HepG2 (cell line): ENCODE measurements around the gene SLC1A2. TPM values are rescaled to one million over a fixed set of nuclear protein-coding genes. Genes with fewer than 3 reads are reported as not detected.

Experiments used
- ARNT2 ChIP-seq: sonication (generic); formaldehyde crosslinking; IDR thresholded peaks from 2 replicates; pipeline ENCODE4 v1.8.0; 2022; ENCODE audit warnings: mild to moderate bottlenecking, low read depth, missing genetic modification reagents, moderate library complexity
- CBX1 ChIP-seq: IDR thresholded peaks from one replicate; pipeline ENCODE4 v1.6.1; 2016; ENCODE audit warnings: antibody characterized with exemption, low read depth
- CEBPG ChIP-seq: IDR thresholded peaks from 2 replicates; pipeline ENCODE4 v1.6.1; 2016
- GTF2F1 ChIP-seq: fragments of 150-350 bp; IDR thresholded peaks from 2 replicates; pipeline ENCODE4 v1.6.1; 2014; ENCODE audit warnings: low read length
- MBNL3 ChIP-seq: fragments of 250-450 bp; sonication (Bioruptor Pico); conservative IDR thresholded peaks from 2 replicates; pipeline ENCODE4 v1.8.0; 2022; ENCODE audit warnings: mild to moderate bottlenecking, inconsistent platforms
- NKX3-1 ChIP-seq: sonication (generic); formaldehyde crosslinking; IDR thresholded peaks from 2 replicates; pipeline ENCODE4 v1.5.0; 2020; ENCODE audit warnings: missing genetic modification reagents
- ZFX ChIP-seq: sonication (generic); formaldehyde crosslinking; IDR thresholded peaks from 2 replicates; pipeline ENCODE4 v1.4.0; 2020; ENCODE audit warnings: mild to moderate bottlenecking, low read depth, missing genetic modification reagents, moderate library complexity
- ZFYVE20 ChIP-seq: sonication (generic); formaldehyde crosslinking; IDR thresholded peaks from 2 replicates; pipeline ENCODE4 v1.8.0; 2023; ENCODE audit warnings: low read depth, mild to moderate bottlenecking, moderate library complexity, missing genetic modification reagents, borderline replicate concordance
- ZKSCAN1 ChIP-seq: fragments of 150-350 bp; IDR thresholded peaks from 2 replicates; pipeline ENCODE4 v1.6.1; 2014; ENCODE audit warnings: low read length
- ZNF335 ChIP-seq: sonication (generic); formaldehyde crosslinking; IDR thresholded peaks from 2 replicates; pipeline ENCODE4 v1.4.0; 2020; ENCODE audit warnings: missing genetic modification reagents
- ZNF556 ChIP-seq: sonication (generic); formaldehyde crosslinking; IDR thresholded peaks from 2 replicates; pipeline ENCODE4 v1.4.0; 2020; ENCODE audit warnings: mild to moderate bottlenecking, missing genetic modification reagents, borderline replicate concordance
- ZNF775 ChIP-seq: sonication (generic); formaldehyde crosslinking; IDR thresholded peaks from 2 replicates; pipeline ENCODE4 v1.4.0; 2020; ENCODE audit warnings: missing genetic modification reagents, mild to moderate bottlenecking, moderate library complexity, borderline replicate concordance
- ZNF781 ChIP-seq: sonication (generic); formaldehyde crosslinking; IDR thresholded peaks from 2 replicates; pipeline ENCODE4 v1.5.1; 2020; ENCODE audit warnings: borderline replicate concordance, mild to moderate bottlenecking, missing genetic modification reagents; ENCODE audit errors: not compliant biosample characterization
- polyA plus RNA-seq, 8 experiments: library from polyadenylated mRNA; depleted of rRNA in 3 of 8; stranded (reverse) in 7 of 8; unstranded in 1 of 8; fragments of >200 nt; fragmentation: Illumina TruSeq in 4 of 8; extraction: Trizol in 4 of 8; gene quantifications; 2 replicates each; pipeline versions ENCODE4 v1.2.1 to v1.2.3, GENCODE V29; 2011 to 2016; ENCODE audit warnings: low read depth in 4 of 8, missing spikeins in 1 of 8, mixed read lengths in 1 of 8; ENCODE audit not compliant: insufficient read depth in 1 of 8
- total RNA-seq, 5 experiments: library from RNA; depleted of rRNA; stranded (reverse); fragments of >200 nt; fragmentation: Illumina TruSeq; extraction: Trizol; gene quantifications; 2 replicates each; pipeline ENCODE4 v1.2.3, GENCODE V29; 2016; ENCODE audit warnings: low read depth in 1 of 5
- TF ChIP-seq, protein P1 (sequence below): sonication (generic); formaldehyde crosslinking; IDR thresholded peaks from 2 replicates; pipeline ENCODE4 v1.8.0; 2022; ENCODE audit warnings: mild to moderate bottlenecking, missing genetic modification reagents
- TF ChIP-seq, protein P2 (sequence below): sonication (generic); formaldehyde crosslinking; IDR thresholded peaks from 2 replicates; pipeline ENCODE4 v1.5.0; 2020; ENCODE audit warnings: mild to moderate bottlenecking, missing genetic modification reagents
- TF ChIP-seq, protein P3 (sequence below): sonication (generic); formaldehyde crosslinking; IDR thresholded peaks from 2 replicates; pipeline ENCODE4 v1.4.0; 2020; ENCODE audit warnings: missing genetic modification reagents, borderline replicate concordance
- TF ChIP-seq, protein P4 (sequence below): IDR thresholded peaks from 2 replicates; pipeline ENCODE4 v1.6.1; 2016; ENCODE audit warnings: missing genetic modification reagents, missing compliant biosample characterization

Gene SLC1A2
- total and polyA plus RNA-seq, 2 of the 13 experiments (the other 11 are each of a cell fraction or from before 2014, with no cell fraction given), result 23.2 to 43.2 TPM

DNA sequence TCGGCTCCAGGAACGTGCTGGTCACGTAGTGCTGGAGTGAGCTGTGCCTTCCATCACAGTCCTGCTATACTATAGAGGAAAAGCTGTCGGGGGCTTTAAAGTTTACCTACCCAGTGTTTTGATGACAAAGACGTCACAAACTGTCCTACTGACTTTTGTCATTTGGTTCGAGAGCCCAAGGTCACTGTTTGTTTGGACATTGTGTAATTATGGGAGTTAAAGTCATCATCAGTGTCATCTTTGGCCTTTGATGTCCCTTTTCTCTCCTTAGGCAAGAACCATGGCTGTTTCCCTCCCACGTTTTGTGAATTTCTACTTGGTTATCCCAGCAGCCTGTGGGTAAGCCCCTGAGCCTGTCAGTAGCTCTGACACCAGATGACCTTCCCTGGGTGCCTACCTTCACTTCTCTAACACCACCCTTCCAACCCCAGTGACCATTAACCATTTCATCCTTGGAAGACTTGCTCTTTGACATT, 59.3 kb downstream of the SLC1A2 start (continued):
- TF ChIP-seq, protein P1, sequence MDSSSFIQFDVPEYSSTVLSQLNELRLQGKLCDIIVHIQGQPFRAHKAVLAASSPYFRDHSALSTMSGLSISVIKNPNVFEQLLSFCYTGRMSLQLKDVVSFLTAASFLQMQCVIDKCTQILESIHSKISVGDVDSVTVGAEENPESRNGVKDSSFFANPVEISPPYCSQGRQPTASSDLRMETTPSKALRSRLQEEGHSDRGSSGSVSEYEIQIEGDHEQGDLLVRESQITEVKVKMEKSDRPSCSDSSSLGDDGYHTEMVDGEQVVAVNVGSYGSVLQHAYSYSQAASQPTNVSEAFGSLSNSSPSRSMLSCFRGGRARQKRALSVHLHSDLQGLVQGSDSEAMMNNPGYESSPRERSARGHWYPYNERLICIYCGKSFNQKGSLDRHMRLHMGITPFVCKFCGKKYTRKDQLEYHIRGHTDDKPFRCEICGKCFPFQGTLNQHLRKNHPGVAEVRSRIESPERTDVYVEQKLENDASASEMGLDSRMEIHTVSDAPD, result no peak; the same call in 1 of the 2 replicates
- peak; percentile 79 for TF ChIP-seq ZNF781 (CRISPR knock-in tag)
- no peak for TF ChIP-seq ZFYVE20 (CRISPR knock-in tag)
- TF ChIP-seq, protein P2, sequence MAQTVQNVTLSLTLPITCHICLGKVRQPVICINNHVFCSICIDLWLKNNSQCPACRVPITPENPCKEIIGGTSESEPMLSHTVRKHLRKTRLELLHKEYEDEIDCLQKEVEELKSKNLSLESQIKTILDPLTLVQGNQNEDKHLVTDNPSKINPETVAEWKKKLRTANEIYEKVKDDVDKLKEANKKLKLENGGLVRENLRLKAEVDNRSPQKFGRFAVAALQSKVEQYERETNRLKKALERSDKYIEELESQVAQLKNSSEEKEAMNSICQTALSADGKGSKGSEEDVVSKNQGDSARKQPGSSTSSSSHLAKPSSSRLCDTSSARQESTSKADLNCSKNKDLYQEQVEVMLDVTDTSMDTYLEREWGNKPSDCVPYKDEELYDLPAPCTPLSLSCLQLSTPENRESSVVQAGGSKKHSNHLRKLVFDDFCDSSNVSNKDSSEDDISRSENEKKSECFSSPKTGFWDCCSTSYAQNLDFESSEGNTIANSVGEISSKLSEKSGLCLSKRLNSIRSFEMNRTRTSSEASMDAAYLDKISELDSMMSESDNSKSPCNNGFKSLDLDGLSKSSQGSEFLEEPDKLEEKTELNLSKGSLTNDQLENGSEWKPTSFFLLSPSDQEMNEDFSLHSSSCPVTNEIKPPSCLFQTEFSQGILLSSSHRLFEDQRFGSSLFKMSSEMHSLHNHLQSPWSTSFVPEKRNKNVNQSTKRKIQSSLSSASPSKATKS, result 0 out of 2 replicates have a peak, but pooled peaks have one; percentile 11
- TF ChIP-seq ZNF335 (CRISPR knock-in tag), result peak; percentile 67; the same call in 1 of the 2 replicates
- TF ChIP-seq ZFX (CRISPR knock-in tag), result peak; percentile 36; the same call in 1 of the 2 replicates
- peak; percentile 51 for TF ChIP-seq NKX3-1 (CRISPR knock-in tag)
- no peak for TF ChIP-seq ZKSCAN1
- peak; percentile 95 for TF ChIP-seq CEBPG (CRISPR knock-in tag)
- TF ChIP-seq CBX1, result no peak
- no peak for TF ChIP-seq GTF2F1
- TF ChIP-seq ZNF556, result peak; percentile 83; the same call in 1 of the 2 replicates
- peak; percentile 82; the same call in 1 of the 2 replicates for TF ChIP-seq ARNT2 (CRISPR knock-in tag)
- TF ChIP-seq MBNL3 (CRISPR knock-in tag), result no peak
- TF ChIP-seq ZNF775, result no peak
- TF ChIP-seq, protein P3, sequence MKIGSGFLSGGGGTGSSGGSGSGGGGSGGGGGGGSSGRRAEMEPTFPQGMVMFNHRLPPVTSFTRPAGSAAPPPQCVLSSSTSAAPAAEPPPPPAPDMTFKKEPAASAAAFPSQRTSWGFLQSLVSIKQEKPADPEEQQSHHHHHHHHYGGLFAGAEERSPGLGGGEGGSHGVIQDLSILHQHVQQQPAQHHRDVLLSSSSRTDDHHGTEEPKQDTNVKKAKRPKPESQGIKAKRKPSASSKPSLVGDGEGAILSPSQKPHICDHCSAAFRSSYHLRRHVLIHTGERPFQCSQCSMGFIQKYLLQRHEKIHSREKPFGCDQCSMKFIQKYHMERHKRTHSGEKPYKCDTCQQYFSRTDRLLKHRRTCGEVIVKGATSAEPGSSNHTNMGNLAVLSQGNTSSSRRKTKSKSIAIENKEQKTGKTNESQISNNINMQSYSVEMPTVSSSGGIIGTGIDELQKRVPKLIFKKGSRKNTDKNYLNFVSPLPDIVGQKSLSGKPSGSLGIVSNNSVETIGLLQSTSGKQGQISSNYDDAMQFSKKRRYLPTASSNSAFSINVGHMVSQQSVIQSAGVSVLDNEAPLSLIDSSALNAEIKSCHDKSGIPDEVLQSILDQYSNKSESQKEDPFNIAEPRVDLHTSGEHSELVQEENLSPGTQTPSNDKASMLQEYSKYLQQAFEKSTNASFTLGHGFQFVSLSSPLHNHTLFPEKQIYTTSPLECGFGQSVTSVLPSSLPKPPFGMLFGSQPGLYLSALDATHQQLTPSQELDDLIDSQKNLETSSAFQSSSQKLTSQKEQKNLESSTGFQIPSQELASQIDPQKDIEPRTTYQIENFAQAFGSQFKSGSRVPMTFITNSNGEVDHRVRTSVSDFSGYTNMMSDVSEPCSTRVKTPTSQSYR (CRISPR knock-in tag), result peak; percentile 68; the same call in 1 of the 2 replicates
- TF ChIP-seq, protein P4, sequence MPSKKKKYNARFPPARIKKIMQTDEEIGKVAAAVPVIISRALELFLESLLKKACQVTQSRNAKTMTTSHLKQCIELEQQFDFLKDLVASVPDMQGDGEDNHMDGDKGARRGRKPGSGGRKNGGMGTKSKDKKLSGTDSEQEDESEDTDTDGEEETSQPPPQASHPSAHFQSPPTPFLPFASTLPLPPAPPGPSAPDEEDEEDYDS (CRISPR knock-in tag), result peak; percentile 72
